Amygdala (tissue), 56 donors: ENCODE results near the gene CCDC9B.
A peak's percentile ranks its signal among the peaks of the same experiment; 100 is the strongest.

ENCODE experiments used
- DNase-seq, 56 donors: peaks; one replicate each; lab custom pipeline; 2025; lab: John Stamatoyannopoulos, UW

CCDC9B gene

DNA sequence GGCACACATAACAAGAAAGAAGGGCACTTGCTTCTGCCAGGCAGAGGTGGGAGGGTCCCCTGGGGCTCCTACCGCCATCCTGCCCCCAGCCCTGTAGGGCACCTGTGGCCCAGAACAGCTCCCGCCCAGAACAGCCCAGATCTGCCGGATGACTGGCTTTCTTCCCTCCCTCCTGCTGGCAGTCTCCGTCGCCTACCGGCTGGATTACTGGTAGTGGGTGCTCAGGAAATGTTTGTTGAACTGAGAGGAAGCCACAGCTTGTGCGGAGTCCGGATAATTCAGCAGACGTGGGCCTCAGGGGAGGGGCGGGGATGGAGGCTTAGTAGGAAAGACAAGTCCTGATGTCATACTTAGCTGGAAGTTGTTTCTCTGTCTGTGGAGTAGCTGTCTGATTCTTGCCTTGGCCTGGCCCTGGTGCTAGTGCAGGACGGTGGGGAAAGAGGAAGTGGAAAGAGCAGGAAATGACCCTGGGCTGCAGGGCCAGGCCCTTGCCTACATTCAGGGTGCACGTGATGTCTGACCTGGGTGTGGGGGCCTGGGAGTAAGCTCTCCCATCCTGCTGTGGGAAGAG lies 6.7 kb downstream of the CCDC9B start:
- peak in 34 of 56 donors; percentile 10 to 64 (median 44) for DNase-seq

DNA sequence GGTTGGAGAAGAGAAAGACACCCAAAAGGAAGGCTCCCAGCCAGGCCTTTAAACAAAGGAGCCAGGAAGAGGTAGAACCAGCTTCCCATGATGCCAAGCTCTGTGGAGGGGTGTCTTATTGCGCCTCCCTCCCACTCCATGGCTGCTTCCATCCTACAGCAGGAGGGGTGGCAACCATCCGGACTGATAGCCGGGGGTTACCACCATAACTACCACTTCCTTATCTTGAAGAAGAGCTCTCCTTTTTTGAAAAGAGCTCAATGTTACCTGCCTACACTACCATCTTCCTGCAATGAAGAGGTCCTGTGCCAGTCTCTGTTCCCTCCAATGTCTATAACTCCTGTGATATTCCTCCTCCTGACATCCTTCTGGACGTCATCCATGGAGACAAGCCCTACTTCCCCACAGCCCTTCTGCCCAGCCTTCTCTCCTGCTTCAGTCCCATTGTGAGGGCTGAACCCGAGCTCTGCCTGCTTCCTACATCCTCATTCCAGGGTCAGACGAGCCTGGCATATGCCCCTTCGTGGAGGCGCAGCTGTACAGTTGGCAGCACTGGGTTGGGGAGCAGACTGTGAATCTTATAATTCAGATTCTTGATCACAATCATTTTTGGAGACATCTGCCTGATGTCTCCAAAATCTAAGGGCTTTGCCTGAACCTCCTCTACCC lies 8.5 kb downstream of the CCDC9B start:
- DNase-seq = no peak

DNA sequence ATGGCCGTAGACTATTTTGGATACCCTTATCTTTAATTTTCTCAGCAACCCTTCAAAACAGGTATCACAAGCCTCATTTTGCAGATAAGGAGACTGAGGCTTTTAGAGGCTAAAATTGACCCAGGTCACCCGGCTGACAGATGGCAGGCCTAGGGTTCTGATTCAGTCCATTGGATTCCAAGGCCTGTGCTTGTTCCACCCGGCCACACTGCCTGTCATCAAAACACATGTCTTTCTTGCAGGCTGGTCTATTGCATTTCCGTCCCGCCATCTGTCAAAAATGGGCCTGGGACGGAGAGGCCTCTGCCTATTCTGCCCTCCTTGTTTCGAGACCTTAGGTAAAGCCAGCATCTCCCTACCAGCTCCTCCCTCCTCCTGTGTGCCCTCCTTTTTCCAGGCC lies 9.1 kb downstream of the CCDC9B start:
- no peak for DNase-seq

DNA sequence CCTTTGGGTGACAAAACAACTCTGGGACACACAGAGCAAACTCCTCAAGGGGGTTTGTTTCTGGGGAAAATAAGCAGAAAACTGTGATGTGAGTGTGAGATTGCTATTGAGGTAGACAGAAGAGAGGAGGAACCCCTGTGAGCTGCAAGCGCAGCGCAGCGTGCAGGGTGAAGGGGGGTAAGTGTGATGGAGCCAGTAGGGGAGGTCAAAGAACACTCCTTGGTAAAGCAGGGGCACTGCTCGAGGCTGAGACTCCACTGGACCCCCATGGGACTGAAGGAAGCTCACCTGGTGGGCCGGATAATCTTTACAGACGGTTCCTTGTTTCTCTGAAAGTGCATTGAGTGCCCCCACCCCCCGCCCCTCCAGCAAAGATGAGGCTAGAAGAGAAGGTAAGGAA lies 9.7 kb downstream of the CCDC9B start:
- DNase-seq = no peak

DNA sequence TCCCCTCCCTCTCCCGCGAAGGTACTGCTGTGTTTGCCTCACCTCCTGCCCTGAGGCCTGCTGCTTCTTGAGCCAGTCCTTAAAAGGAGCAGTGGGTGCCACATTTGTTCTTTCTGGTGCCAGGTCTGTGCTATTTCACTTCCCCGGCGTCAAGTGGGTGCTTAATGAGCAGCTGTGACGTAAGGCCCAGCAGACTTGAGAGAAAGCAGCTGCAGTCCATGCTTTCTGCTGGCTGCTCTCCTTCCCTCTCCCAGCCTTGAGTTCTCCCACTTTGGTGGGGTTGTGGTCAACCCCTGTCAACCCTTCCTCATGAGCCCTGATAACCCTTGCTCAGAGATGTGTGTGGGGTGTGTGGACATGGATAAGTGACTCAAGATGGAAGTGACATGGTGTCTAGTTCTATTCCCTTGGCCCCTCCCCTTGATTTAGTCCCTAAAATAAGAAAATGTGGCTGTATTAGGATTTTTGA lies 10.3 kb downstream of the CCDC9B start:
- DNase-seq = peak in 17 of 56 donors; percentile 18 to 54 (median 33)

DNA sequence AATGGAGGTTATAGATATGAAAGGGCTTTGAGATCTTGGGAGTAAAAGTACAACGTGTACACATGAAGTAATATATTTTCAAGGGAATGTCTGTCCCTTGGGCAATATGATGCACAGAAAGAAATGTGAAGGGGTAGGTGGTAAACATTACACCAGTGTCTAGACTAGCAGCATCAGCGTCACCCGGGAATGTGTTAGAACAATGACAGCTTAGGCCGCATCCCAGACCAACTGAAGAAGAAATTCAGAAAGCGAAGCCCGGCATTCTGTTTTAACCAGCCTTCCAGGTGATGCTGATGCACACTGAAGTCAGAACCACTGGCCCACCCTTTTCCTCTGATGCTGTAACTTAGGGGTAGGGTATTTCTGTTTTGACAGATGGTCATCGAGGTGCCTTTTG lies 10.9 kb downstream of the CCDC9B start:
- no peak for DNase-seq

DNA sequence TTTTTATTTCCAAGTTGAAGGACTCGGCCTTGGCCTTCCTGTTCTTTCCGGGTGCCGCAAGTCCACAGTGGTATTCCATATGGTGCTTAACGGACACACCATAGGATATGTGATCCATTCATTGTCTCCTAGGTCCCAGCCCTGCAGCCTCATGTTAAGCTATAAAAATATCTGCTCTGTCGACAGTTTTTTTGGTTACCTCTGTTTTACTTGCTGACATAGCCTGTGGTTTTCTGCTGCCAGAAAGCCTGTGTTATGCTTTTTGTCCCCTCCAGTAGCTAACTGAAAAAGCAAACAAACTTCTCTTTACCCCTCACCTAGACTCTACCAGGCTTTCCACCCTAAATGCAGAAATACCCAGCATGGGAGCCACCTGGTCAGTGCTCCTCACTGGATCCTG lies 12.0 kb downstream of the CCDC9B start:
- no peak for DNase-seq

DNA sequence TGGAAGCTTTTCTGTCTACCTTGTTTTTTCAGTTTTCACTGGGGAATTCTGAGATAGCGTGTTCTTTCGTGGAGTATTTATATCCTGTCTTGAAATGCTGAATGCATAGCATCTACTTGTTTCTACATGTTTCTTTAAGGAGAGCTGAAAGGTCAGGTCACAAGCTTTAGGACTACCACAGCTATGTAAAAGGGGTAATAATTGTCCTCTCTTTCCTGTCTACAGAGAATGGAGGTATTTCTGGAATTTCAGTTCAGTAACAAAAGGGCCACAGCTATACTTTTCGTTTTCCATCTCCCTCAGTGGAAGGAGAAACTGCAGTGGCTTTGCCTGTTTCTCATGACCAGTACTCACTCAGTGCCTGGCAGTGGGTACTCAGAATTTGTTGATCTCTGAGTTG lies 12.6 kb downstream of the CCDC9B start:
- no peak for DNase-seq

DNA sequence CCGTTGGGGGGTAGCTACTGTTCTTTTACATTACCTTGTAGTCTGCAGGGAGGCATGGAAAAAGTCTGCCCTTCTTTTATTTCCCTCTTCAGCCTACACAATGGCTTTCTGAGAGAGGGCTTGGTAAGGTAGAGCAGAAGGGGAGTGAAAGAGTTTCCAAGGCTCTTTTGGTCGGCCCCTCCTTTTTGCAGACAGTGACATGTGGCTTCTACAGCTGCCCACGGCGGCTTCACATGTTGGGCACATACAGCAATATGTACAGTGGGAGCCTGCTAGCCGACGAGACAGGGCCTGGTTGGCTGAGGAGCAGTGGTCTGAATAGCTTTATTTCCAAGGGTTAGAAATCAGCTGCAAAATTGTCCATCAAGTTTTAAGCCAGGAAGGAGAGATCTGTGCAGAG lies 13.3 kb downstream of the CCDC9B start:
- DNase-seq = no peak

DNA sequence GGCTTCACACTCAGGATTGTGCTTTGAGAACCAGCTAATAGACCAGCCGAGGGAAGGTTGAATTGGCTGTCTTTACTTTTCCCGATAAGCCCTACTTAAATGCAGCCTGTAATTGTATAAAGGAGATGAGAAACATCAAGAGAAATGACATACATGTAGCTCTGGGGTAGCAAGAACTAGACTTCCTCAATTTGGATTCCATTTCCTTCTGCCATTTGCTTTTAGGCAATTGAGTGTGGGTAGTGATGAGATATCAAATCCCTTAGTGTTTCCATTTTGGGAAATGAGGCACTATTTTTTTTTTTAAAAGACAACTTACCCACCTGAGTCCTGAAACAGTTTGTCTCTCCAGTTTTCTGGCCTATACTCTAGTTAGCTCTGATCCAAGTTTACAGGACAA lies 15.0 kb downstream of the CCDC9B start:
- DNase-seq = no peak

DNA sequence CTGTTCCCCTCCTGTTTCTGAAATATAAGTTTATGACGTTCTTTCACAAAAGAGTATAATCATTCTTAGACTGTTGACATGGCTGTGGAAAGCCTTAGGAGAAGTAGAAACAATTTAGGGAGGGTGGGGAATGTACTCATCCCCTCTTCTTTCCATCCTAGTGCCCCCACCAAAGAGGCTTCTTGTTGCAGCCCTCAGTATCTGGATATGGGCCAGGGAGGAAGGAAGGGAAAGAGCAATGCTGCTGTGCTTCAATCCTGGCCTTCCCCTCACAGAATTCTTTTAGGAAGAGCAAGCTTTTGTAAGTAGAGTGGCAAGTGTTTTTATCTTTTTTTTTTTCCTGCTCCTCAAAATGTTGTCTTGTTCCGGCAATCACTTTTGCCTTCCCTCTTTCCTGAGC lies 15.6 kb downstream of the CCDC9B start:
- peak in 2 of 56 donors; percentile 5 to 16 for DNase-seq

DNA sequence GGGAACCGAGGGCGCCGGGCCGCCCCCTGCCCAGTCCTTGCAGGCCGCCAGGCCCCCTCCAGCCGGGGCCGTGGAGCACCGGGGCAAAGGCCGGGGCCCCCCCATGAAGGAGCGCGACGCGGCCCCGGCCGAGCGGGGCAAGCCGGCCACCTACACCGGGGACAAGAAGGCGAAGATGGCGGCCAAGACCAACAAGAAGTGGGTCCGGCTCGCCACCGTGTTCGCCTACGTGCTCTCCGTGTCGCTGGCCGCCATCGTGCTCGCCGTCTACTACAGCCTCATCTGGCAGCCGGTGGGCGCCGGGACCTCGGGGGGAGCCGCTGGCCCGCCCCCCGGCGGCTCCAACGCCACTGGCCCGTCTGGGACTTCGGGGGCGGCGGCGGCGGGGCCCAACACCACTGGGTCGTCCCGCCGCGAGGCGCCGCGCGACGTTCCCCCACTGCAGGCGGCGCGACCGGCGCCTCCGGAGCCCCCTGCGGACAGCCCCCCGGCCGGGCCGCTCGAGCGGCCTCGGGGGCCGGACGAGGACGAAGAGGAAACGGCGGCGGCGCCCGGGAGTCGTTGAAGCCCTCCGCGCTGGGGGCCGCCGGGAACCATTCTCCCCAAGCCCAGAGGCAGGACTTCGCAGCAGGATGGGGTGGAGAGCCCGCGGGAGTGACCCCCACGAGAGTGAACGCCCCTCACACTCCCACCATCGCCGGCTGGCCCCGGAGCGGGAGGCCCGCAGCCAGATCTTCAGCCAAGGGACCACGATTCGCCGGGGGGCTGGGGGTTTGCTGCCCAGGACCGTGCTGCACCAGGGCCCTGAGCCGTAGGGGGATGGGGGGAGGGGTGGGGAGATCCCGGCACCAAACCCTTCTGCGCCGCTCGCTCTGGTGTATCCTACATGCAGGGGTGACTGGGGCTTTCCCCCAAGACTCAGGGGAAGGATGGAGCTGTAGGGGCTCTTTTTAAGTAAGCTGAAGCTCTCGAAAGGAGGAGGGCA lies 16.5 kb downstream of the CCDC9B start:
- DNase-seq = peak in 6 of 56 donors; percentile 15 to 44 (median 23)

DNA sequence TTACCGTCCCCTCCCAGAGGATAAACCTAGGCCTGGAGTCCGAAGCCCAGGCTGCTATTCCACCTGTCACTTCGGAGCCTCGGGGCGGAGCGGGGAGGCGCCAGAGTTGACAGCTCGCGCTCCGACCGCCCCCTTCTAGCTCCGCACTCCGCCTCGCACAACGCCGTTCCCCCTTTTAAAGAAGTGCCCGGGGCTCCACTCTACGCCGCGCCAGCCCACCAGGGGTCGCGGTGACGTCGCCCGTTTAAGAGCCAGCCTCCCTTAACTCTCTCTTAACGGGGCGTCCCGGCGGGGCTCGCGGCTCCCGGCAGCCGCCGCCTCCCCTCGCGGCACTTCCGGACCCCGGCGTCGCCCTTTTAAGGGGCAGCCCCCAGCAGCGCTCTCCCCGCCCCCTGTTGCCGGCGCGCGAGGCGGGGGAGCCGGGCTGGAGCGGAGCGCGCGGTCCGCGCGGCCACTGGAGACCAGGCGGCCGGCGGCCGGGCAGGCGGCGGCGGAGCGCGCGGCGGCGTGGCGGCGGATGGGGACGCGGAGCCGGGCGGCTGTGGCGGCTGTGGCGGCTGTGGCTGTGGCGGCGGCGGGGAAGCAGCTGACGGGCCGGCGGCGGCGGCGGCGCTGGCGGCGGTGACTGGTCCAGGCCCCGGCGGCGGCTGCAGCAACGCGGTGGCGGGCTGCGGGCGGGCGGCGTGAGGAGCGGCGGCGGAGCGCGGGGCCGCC lies 17.3 kb downstream of the CCDC9B start, which contains the start of gene INAFM2:
TSS of gene INAFM2 (plus strand) at position 454 of the 714 bp plus-strand sequence. CDS start 364 bp downstream, outside the sequence.
- DNase-seq = peak in 55 of 56 donors; percentile 41 to 89 (median 73)

DNA sequence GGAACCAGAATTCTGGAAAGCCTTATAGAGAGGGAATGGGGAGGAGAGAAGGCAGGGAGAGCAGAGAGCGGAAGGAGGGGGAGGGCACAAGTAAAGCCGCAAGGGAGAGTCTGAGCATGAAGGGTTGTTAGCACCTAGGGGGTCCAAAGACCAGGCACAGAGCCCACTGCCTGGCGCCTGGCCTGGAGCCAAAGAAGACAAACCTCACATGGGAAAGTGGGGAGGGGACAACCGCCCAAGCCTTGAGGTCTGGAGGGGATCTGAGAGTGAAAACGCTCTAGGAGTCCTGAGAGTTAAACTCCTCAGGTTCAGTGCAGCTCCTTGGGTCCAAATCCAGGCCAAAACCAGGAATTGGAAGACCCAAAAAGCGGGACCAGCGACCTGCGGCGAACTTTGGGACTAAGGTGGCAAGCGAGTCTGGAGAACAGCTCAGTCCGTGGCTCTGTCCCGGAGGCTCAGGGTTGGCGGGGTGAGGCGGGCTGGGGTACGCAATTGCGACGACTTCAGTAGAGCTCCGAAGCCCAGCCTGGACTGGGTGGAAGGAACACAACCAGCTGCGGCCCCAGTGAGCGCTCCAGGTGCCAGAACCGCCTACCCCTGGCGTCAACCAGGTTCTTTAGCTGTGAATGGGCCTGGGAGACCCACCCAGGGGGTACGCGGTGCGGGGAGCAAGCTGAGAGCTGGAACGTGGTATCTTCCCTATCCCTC lies 18.1 kb downstream of the CCDC9B start:
- peak in 3 of 56 donors; percentile 30 to 65 (median 53) for DNase-seq

DNA sequence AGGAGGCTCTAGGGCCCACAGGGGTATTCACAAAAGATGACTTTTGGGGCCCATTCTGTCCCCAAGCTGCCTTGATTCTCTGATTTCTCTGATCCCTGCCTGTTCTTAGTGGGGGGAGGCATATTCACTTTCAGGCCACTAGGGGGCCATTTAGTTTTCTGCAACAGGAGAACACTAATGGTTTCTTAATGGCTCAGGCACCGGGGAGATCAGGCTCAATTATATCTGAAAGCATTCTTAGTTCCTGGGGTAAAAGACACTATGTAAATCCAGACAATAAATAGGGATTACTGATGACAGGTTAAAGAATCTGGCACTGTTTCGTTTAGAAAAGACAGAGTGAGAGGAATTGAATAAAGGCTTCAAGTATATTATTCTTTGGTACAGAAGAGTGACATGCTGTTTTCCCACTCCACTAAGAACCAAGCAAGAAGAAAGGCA lies 19.8 kb downstream of the CCDC9B start:
- peak in 28 of 56 donors; percentile 8 to 83 (median 38) for DNase-seq

DNA sequence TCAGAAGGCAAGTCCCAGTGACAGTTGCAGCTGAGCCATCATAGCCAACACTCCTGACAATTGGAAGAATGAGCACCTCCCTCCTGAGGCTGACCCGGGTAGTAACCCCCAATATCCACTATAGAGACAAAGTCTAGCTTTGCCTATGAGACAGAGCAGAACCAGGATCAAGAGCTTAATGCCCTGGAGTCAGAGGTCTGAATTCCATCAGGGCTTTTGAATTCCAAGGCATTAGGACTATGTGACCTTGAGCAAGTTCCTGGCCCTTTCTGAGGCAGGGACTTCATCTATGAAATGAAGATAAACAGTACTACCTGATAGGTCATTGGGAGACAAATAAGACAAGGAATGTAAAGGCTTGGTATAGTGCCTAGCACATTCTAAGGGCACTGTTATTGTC lies 20.3 kb downstream of the CCDC9B start:
- DNase-seq = no peak

DNA sequence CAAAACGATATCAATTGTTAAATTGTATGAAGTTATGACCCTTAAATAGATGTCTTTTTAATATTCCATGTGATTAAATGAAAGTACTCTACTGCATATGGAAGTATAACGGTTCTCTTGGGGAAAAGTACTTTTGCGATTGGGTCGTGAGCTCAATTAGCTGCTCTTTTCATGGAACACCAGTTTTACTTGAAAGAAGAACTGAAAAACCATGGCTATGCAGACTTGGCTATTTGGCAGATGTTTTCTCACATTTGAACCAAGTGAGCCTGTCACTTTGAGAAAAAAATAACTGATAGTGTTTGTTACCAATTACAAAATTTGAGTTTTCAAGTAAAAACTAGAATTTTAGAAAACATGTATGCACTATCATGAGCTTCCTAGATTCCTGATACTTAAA lies 23.2 kb downstream of the CCDC9B start:
- no peak for DNase-seq

DNA sequence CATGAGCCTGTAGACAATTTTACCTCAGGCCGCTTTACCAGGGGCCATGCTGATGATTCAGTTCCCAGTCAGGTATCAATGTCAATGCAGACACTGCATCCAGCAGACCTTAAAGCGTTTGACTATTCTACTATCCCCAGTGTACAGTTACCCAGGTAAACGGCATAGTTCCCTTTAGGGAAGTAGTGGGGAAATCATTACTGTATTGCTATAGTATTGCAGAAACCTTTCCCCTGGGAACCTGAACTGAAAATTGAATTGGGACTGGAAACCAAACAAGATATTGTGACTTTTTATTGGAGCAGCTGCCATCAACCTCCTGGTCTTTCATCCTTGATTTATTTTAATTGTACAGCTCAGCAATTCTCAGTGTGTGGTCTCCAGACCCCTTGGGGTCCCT lies 23.8 kb downstream of the CCDC9B start:
- no peak for DNase-seq

DNA sequence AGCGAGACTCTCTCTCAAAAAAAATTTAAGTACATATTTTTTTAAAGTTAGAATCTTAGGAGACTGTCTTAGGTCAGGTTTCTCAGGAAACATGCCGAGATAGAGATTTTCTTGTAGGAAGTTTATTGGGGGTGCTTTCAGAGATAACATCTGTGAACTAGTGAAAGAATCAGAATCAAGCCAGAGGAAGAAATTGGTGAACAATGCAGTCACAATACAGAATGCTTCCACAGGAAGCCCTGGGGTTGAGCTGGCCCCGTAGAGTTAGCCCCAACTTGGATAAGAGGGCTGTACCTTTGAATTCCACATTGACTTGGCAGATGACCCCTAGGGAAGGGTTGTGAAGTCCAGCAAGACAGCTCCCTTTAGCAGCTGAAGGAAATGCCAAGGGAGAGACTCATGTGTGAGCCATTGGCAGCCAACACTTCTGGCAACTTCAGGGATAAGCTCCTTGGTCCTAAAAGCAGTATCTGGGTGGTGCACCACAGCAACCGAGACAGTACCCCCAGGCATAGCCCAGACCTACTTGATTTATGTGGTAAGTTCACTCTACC lies 25.9 kb downstream of the CCDC9B start:
- DNase-seq = no peak
